KMS-11 (cell line): Measurements from ENCODE around the gene SDR39U1.

Experiments used
- H2AFZ ChIP-seq: fragments of 200-600 bp; sonication (generic); 2 replicates; pipeline ENCODE4 v1.6.1; 2016; ENCODE audit warnings: antibody characterized with exemption, mixed run types, low read depth
- H3K27ac ChIP-seq: fragments of 200-600 bp; sonication (generic); 2 replicates; pipeline ENCODE4 v1.6.1; 2016; ENCODE audit warnings: mild to moderate bottlenecking, mixed run types
- H3K27me3 ChIP-seq: fragments of 200-600 bp; sonication (generic); 2 replicates; pipeline ENCODE4 v1.6.1; 2017; ENCODE audit warnings: mild to moderate bottlenecking, low read depth, mixed run types, moderate library complexity; ENCODE audit not compliant: insufficient read depth
- H3K36me3 ChIP-seq: fragments of 200-600 bp; sonication (generic); 2 replicates; pipeline ENCODE4 v1.6.1; 2017; ENCODE audit warnings: mild to moderate bottlenecking, mixed run types; ENCODE audit not compliant: insufficient read depth
- H3K4me1 ChIP-seq: fragments of 200-600 bp; sonication (generic); 2 replicates; pipeline ENCODE4 v1.6.1; 2016; ENCODE audit warnings: mild to moderate bottlenecking, low read depth, mixed run types; ENCODE audit not compliant: poor library complexity, severe bottlenecking
- H3K4me2 ChIP-seq: fragments of 200-600 bp; sonication (generic); 2 replicates; pipeline ENCODE4 v1.7.0; 2016; ENCODE audit warnings: mild to moderate bottlenecking, mixed run types
- H3K4me3 ChIP-seq: fragments of 200-600 bp; sonication (generic); IDR thresholded peaks from 2 replicates; pipeline ENCODE4 v1.6.1; 2017; ENCODE audit warnings: low read depth, low read length, mixed read lengths; ENCODE audit not compliant: insufficient read depth
- H3K79me2 ChIP-seq: fragments of 200-600 bp; sonication (generic); 2 replicates; pipeline ENCODE4 v1.6.1; 2016; ENCODE audit warnings: low read depth, mixed run types; ENCODE audit not compliant: insufficient read depth
- H3K9ac ChIP-seq: fragments of 200-600 bp; sonication (generic); 2 replicates; pipeline ENCODE4 v1.6.1; 2016; ENCODE audit warnings: mild to moderate bottlenecking, mixed run types
- H4K20me1 ChIP-seq: fragments of 200-600 bp; sonication (generic); 2 replicates; pipeline ENCODE4 v1.6.1; 2016; ENCODE audit warnings: mild to moderate bottlenecking, mixed run types; ENCODE audit not compliant: insufficient read depth
- TF ChIP-seq, protein P1 (sequence below): fragments of 200-600 bp; sonication (generic); conservative IDR thresholded peaks from 2 replicates; pipeline ENCODE4 v1.6.1; 2017; ENCODE audit warnings: low read depth, mild to moderate bottlenecking, antibody characterized with exemption, low read length, moderate library complexity, mixed read lengths

Gene SDR39U1

DNA sequence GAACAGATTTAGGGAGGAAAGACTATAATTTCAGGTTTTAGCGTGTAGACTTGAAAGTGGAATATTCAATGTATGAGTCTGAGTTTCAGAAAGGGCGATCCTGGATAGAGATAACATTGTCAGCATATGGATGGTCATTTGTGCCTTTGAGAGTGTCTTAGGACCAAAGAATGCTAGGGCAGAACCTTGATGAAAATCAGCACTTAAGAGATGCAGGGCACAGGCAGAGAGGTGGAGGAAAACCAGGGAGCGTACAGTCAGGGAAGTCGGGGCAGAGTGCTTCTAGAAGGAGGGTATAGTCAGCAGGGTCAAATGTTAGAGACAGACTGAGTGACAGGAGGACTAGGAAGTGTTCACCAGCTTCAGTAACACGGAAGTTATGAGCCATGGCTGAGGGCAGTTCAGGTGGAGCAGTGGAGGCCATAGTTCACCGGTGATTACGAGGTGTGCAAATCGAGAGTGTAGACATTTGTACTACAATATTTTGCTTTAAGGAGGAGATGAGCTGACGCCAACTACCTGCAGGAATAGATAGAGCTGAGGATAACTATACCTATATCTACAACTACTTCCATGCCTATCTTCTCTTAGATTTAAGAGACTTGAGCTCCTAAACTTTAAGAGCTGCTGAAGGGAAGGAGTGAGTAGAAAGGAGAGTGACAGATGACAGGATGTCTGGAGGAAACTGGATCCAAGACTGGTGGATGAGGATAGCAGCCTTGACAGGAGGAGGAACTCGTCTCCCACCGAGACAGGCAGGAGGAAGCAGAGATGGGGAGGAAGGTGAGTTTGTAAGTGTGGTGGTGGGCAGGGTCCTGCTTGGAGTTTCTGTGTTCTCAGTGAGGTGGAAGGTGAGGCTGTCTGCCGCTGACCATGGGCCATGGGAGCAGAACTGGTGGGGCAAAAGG is 19.6 kb downstream of the SDR39U1 start:
- Histone ChIP-seq H3K4me1 (peaks cover 5% of the 10 kb centered on the region), H2AFZ (no peak overlapping the region), H3K9ac (no peak overlapping the region), H3K27ac (no peak overlapping the region), H3K79me2 (no peaks in the 10 kb centered on the region), H3K4me2 (no peak overlapping the region), H3K27me3 (no peaks in the 10 kb centered on the region), H3K36me3 (no peaks in the 10 kb centered on the region), H4K20me1 (no peaks in the 10 kb centered on the region), H3K4me3 (no peak overlapping the region)
- TF ChIP-seq, protein P1, sequence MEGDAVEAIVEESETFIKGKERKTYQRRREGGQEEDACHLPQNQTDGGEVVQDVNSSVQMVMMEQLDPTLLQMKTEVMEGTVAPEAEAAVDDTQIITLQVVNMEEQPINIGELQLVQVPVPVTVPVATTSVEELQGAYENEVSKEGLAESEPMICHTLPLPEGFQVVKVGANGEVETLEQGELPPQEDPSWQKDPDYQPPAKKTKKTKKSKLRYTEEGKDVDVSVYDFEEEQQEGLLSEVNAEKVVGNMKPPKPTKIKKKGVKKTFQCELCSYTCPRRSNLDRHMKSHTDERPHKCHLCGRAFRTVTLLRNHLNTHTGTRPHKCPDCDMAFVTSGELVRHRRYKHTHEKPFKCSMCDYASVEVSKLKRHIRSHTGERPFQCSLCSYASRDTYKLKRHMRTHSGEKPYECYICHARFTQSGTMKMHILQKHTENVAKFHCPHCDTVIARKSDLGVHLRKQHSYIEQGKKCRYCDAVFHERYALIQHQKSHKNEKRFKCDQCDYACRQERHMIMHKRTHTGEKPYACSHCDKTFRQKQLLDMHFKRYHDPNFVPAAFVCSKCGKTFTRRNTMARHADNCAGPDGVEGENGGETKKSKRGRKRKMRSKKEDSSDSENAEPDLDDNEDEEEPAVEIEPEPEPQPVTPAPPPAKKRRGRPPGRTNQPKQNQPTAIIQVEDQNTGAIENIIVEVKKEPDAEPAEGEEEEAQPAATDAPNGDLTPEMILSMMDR = no peak

DNA sequence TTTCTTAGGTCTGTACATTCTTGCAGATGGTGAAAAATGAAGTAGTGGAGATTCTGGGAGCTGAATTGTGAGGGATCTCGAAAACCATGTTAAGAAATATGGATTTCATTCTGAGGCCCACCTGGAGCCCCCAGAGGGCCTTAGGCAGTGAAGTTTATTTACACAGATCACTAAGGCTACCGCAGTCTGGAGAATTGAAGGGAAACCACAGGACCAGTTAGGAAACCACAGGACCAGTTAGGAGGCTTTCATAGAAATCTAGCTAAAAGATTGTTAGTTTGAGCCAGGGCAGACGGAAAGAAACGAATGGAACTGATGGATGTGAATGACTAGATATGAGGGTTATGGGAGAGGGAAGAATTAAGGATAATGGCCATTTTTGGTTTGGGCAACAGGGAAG is 20.3 kb downstream of the SDR39U1 start:
- Histone ChIP-seq H2AFZ (no peak overlapping the region), H3K9ac (no peak overlapping the region), H3K4me1 (peaks cover 5% of the 10 kb centered on the region), H3K4me3 (no peak overlapping the region), H3K79me2 (no peaks in the 10 kb centered on the region), H3K27ac (no peak overlapping the region), H3K36me3 (no peaks in the 10 kb centered on the region), H3K27me3 (no peaks in the 10 kb centered on the region), H4K20me1 (no peaks in the 10 kb centered on the region), H3K4me2 (no peak overlapping the region)
- TF ChIP-seq, protein P1 = no peak

DNA sequence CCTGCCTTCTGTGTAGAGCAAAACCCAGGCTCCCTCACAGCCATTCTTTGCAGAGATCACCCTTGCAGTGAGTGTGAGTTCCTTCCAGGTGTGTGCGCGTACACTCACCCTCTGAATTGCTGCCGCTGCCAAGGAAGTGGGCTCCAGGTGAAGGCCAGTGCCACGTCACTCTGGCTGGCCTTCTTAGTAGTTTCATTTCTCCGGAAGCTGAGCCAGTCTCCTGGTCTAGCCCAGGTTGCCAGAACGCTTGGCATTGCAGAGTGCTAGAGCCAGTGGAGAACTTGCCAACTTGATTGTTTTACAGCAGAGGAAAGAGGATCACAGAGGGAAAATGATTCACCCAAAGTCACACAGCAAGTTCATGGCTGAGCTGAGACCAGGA is 24.1 kb downstream of the SDR39U1 start:
- no peaks in the 10 kb centered on the region for H3K27me3 ChIP-seq
- TF ChIP-seq, protein P1 = no peak
- no peak overlapping the region for H3K4me2 ChIP-seq
- no peaks in the 10 kb centered on the region for H3K79me2 ChIP-seq
- H3K4me1 ChIP-seq = no peaks in the 10 kb centered on the region
- H2AFZ ChIP-seq = no peak overlapping the region
- H3K4me3 ChIP-seq = no peak overlapping the region
- H3K36me3 ChIP-seq = no peaks in the 10 kb centered on the region
- no peak overlapping the region for H3K9ac ChIP-seq
- H4K20me1 ChIP-seq = no peaks in the 10 kb centered on the region
- H3K27ac ChIP-seq = no peak overlapping the region

DNA sequence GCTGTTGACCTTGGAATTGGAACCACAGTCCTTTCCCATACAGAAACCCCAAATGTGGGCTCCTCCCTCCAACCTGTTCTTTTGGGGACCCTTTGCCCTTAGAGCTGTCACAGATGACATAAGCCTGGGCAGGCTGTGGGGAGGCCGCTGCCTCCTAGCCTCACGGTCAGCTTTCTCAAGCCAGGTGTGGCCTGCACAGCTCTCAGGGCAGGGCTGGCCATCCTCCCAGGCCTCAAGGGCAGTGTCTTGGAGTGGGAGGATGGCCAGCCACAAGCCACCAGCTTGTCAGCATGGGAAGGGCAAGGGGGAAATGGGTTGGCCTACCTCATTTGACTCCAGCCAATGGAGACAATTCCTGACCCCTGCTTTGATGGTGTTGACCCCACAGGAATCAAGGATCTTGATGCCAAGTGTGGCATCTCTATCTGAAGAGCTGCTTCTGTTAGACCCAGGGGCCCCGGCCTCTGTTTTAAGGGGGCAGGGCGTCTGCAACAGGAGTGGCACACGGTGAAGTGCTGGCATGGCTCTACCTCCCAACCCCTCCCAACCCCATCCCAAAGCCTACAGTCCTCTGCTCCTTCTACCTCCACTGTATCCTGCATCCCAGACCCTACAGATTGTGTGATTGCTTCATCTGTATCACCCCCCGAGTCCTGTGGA is 24.6 kb downstream of the SDR39U1 start:
- no peak overlapping the region for H3K27ac ChIP-seq
- H4K20me1 ChIP-seq = no peaks in the 10 kb centered on the region
- TF ChIP-seq, protein P1 = no peak
- H3K4me2 ChIP-seq = no peak overlapping the region
- no peaks in the 10 kb centered on the region for H3K4me1 ChIP-seq
- no peak overlapping the region for H2AFZ ChIP-seq
- no peak overlapping the region for H3K9ac ChIP-seq
- H3K4me3 ChIP-seq = no peak overlapping the region
- H3K27me3 ChIP-seq = no peaks in the 10 kb centered on the region
- H3K36me3 ChIP-seq = no peaks in the 10 kb centered on the region
- H3K79me2 ChIP-seq = no peaks in the 10 kb centered on the region
